Thyroid gland (tissue), 4 donors: ENCODE data around the gene ALCAM. TPM values are rescaled to one million over a fixed set of nuclear protein-coding genes. Genes with fewer than 3 reads are reported as not detected.

Experiments
- DNase-seq, 2 donors: peaks; one replicate each; pipeline ENCODE4 v3.0.0-alpha.2; 2019
- H3K27ac ChIP-seq, 3 donors: fragments of 200-600 bp; sonication (generic); 1 replicate in 2 of 3; 2 replicates in 1 of 3; pipeline ENCODE4 v1.5.1; 2016 to 2019; ENCODE audit warnings: mild to moderate bottlenecking in 1 of 3, moderate library complexity in 1 of 3
- H3K27me3 ChIP-seq: fragments of 200-600 bp; sonication (generic); one replicate; pipeline ENCODE4 v1.5.1; 2019
- H3K36me3 ChIP-seq, 2 donors: fragments of 200-600 bp; sonication (generic); one replicate each; pipeline ENCODE4 v1.5.1; 2016 to 2019
- H3K4me1 ChIP-seq, 2 donors: fragments of 200-600 bp; sonication (generic); one replicate each; pipeline ENCODE4 v1.5.1; 2017 to 2019
- H3K4me3 ChIP-seq, 3 donors: fragments of 200-600 bp; sonication (generic); replicated peaks in 1 of 3; 1 replicate in 2 of 3; 2 replicates in 1 of 3; pipeline ENCODE4 v1.5.1; 2016; ENCODE audit warnings: mild to moderate bottlenecking in 1 of 3
- H3K9me3 ChIP-seq: fragments of 200-600 bp; sonication (generic); one replicate; pipeline ENCODE4 v1.5.1; 2017
- CTCF ChIP-seq, 6 experiments: fragments of 200-600 bp in 3 of 6; fragments of 450-650 bp in 3 of 6; sonication (generic) in 3 of 6; IDR thresholded peaks; one replicate each; pipeline ENCODE4 v1.5.1; 2016 to 2019; ENCODE audit warnings: antibody characterized with exemption in 6 of 6, mild to moderate bottlenecking in 2 of 6, inconsistent platforms in 1 of 6, moderate library complexity in 1 of 6
- POLR2A ChIP-seq, 2 donors: fragments of 450-650 bp; IDR thresholded peaks; one replicate each; pipeline ENCODE4 v1.6.1; 2017; ENCODE audit warnings: antibody characterized with exemption in 2 of 2, mild to moderate bottlenecking in 2 of 2, moderate library complexity in 1 of 2
- WGBS, 2 donors: methylation state at CpG; one replicate each; pipeline ENCODE4 v1.1.5; 2017; 5-methylcytosine and 5-hydroxymethylcytosine counted together
- intact Hi-C: fragments of 100-400 bp; cut with DNase I; formaldehyde crosslinking; loops from one replicate; pipeline ENCODE4 v1.15.1; 2023
- total RNA-seq, 4 donors: library from RNA; depleted of rRNA; stranded (reverse); fragments of >200 nt; gene quantifications; one replicate each; pipeline ENCODE4 v1.2.3, GENCODE V29; 2016

ALCAM gene
- total RNA-seq, 4 donors from 2014 or later = 86.5 to 129 (median 108) TPM

DNA sequence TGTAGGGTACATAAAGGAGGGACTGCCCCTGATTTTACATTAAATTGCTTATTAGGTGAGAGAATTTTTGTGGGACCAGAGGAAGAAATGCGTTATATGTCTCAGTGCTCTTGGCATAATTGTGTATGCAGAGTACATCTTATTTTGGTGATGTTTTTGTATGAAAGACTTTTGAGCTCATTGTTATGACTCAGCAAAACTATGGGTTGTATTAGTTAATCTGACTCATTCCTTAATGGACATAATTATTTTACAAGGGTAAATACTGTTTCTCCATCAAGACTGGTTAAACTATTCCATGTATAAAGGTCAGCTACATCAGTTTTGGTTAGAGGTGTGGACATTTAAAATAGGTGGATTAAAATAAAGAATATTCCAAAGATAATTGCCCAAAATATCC is 156.8 kb downstream of the ALCAM start:
- H3K4me3 ChIP-seq = no peak overlapping the region
- H3K4me1 ChIP-seq = no peaks in the 10 kb centered on the region
- no peaks in the 10 kb centered on the region for H3K9me3 ChIP-seq
- intact Hi-C loops = no loop called here
- H3K36me3 ChIP-seq = no peaks in the 10 kb centered on the region
- DNase-seq = no peak
- WGBS, 2 donors = 96 to 98% methylated on average over 1 of the region's 1 CpG
- TF ChIP-seq CTCF (IDR thresholded peaks at IDR 0.05) = no peak
- no peaks in the 10 kb centered on the region for H3K27me3 ChIP-seq
- no peak overlapping the region for H3K27ac ChIP-seq

GRCh38 chr3:105525531-105525930 is 158.8 kb downstream of the ALCAM start:
- WGBS, 2 donors = 76 to 77% methylated on average over 4 of the region's 4 CpGs
- Histone ChIP-seq H3K9me3 (no peaks in the 10 kb centered on the region), H3K27ac (no peak overlapping the region), H3K36me3 (no peaks in the 10 kb centered on the region), H3K4me1 (no peaks in the 10 kb centered on the region), H3K4me3 (no peak overlapping the region), H3K27me3 (no peaks in the 10 kb centered on the region)
- intact Hi-C loops = no loop called here
- no peak for DNase-seq
- no peak for TF ChIP-seq CTCF (IDR thresholded peaks at IDR 0.05)
- TF ChIP-seq POLR2A (IDR thresholded peaks at IDR 0.05) = no peak

DNA sequence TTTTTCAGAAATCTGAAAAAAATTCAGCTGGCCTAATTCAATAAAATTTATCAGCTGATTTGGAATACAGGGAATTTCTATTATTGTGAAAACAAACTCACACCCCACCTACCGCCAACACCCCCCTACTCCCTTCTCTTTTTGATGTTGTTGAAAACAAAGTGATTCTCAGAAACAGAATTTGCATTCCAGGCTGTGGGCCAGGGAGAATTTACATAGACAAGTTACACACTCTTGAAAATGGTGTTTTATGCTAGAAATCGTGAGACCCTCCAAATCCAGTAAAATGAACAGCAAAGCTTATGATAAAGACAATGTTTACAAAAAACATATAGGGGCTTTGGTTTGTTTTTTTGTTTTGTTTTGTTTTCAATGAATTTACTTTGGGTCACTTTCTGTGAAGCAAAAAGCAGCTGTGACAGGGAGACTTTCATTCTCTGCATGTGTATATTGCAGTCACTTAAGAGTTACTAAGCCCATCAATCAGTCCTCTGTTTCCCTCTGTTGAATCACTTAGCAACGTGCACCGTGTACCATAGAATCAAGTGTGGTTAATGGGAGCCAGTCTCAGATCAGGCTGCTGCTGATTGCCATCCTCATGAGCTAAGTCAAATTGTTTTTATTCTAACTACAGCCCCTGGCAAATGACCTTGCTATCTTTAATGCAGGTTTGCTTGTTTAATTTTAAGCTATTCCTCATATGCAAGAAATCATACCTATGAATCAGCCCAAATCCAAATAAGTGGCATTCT is 159.8 kb downstream of the ALCAM start:
- no peaks in the 10 kb centered on the region for H3K27me3 ChIP-seq
- intact Hi-C loops = no loop called here
- no peaks in the 10 kb centered on the region for H3K4me1 ChIP-seq
- TF ChIP-seq POLR2A (IDR thresholded peaks at IDR 0.05) = no peak
- TF ChIP-seq CTCF (IDR thresholded peaks at IDR 0.05) = no peak
- no peaks in the 10 kb centered on the region for H3K36me3 ChIP-seq
- no peak overlapping the region for H3K4me3 ChIP-seq
- H3K9me3 ChIP-seq = no peaks in the 10 kb centered on the region
- 63 to 64% methylated on average over 4 of the region's 4 CpGs for WGBS, 2 donors
- no peak for DNase-seq
- no peak overlapping the region for H3K27ac ChIP-seq

DNA sequence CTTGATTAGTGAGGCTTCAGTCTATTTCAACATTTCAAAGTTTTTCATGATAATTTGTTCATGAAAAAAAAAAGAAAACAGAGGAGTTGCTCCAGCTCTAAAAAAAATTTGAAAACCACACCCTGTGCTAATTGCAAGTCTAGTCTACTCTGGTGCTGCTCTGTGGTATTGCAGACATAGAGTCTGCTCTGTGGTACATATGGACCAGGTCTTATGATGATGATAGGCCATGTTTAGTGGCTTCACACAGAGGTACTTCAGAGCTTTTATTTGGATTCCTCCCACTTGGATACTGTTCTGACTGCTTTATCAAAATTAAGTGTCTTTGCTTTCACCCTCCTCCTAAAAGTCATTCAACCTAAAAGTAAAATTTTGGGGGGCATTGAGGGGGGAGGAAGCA is 160.8 kb downstream of the ALCAM start:
- TF ChIP-seq CTCF (IDR thresholded peaks at IDR 0.05) (no peak), POLR2A (IDR thresholded peaks at IDR 0.05) (no peak)
- H3K4me1 ChIP-seq = no peaks in the 10 kb centered on the region
- intact Hi-C loops = no loop called here

DNA sequence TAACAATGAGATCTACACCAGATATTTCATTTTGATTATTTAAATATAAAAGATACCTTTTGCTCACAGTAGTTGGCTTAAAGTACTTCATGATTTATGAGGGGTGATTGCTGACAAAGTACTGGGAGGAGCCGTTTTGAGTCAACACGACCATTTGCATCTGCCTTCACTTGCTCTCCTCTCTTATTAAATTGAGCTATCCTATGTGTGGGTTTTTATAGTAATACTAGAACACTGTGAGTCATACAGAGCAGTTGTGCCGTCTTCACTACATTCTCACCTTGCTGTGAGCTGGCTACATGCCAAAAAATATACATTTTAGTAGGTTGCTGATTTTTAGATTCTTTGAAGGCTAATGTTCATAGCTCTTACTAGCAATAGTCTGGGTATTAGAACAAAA is 161.2 kb downstream of the ALCAM start:
- TF ChIP-seq CTCF (IDR thresholded peaks at IDR 0.05) = no peak
- TF ChIP-seq POLR2A (IDR thresholded peaks at IDR 0.05) = no peak
- Histone ChIP-seq H3K9me3 (no peaks in the 10 kb centered on the region), H3K27ac (no peak overlapping the region), H3K36me3 (no peaks in the 10 kb centered on the region), H3K4me3 (no peak overlapping the region), H3K4me1 (no peaks in the 10 kb centered on the region), H3K27me3 (no peaks in the 10 kb centered on the region)
- no peak for DNase-seq
- 78 to 83% methylated on average over 3 of the region's 3 CpGs for WGBS, 2 donors
- intact Hi-C loops = no loop called here

More for the DNA sequence above, 160.8 kb downstream of the ALCAM start:
- Histone ChIP-seq H3K27me3 (no peaks in the 10 kb centered on the region), H3K36me3 (no peaks in the 10 kb centered on the region), H3K4me3 (no peak overlapping the region), H3K9me3 (no peaks in the 10 kb centered on the region), H3K27ac (no peak overlapping the region)
- no peak for DNase-seq
